ENCODE data around the gene CELF4.

The CELF4 gene

DNA sequence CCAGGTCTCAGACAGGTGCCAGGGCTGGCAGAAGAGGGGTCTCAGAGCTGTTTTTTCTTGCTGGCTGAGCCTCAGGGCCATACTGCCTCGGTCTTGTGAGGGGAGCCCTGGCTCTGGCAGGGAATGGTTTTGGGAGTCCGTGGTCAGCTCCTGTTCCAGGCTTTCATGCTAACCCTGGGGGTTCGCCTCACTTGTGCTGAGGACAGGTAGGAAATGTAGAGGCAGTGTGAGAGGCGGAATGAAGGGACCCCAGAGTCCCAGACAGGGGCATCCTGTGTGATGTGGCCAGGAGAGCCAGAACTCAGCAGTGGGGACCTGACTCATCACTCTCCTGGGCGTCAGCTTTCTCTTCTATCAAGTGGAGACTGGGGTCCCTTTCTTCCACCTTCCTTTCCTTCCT is 5.7 kb upstream of the CELF4 start:
- Histone ChIP-seq H3K36me3 (no peaks in the 10 kb centered on the region), H3K9me3 (ENCODE audit: severe bottlenecking) (no peaks in the 10 kb centered on the region), H3K27ac (no peak overlapping the region), H3K4me3 (ENCODE audit: low read depth, low read length) (no peak overlapping the region), H3K27me3 (ENCODE audit: insufficient read depth, low read depth, severe bottlenecking) (no peaks in the 10 kb centered on the region)
- no peak for DNase-seq
- TF ChIP-seq, protein P1, sequence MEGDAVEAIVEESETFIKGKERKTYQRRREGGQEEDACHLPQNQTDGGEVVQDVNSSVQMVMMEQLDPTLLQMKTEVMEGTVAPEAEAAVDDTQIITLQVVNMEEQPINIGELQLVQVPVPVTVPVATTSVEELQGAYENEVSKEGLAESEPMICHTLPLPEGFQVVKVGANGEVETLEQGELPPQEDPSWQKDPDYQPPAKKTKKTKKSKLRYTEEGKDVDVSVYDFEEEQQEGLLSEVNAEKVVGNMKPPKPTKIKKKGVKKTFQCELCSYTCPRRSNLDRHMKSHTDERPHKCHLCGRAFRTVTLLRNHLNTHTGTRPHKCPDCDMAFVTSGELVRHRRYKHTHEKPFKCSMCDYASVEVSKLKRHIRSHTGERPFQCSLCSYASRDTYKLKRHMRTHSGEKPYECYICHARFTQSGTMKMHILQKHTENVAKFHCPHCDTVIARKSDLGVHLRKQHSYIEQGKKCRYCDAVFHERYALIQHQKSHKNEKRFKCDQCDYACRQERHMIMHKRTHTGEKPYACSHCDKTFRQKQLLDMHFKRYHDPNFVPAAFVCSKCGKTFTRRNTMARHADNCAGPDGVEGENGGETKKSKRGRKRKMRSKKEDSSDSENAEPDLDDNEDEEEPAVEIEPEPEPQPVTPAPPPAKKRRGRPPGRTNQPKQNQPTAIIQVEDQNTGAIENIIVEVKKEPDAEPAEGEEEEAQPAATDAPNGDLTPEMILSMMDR (IDR thresholded peaks at IDR 0.05; ENCODE audit: low read depth, low read length): no peak

DNA sequence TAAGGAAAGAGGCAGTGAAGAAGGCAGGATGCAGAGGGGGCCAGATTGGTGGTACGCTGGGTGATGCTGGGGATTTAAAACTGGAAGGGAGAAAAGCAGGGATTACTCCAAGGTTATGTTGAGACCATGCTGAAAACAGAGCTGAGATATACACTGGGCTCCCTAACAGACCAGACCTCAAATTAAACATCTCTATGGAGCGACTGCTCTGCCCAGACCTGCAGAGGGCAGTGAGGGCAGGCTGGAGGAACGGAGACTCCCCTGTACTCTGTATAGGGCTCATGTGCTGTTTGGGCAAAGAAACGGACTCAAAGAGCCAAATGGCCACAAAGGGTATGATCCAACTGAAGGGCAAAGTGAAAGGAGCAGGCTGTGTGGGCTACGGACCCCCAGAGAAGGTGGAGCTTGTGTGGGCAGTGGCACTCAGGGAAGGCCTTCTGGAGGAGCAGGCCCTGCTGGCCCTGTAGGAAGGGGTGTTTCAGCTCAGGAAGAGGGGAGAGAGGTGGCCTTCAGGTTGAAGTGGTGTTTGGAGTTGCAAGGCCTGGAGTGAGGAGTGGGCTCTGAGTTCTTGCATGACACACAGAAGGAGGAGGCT is 4.8 kb upstream of the CELF4 start:
- Histone ChIP-seq H3K36me3 (no peaks in the 10 kb centered on the region; the same call in 1 of the 2 replicates), H3K27me3 (ENCODE audit: insufficient read depth, low read depth, severe bottlenecking) (no peaks in the 10 kb centered on the region), H3K9me3 (ENCODE audit: severe bottlenecking) (no peaks in the 10 kb centered on the region), H3K4me3 (ENCODE audit: low read depth, low read length) (no peak overlapping the region), H3K27ac (no peak overlapping the region)
- TF ChIP-seq, protein P1 (IDR thresholded peaks at IDR 0.05; ENCODE audit: low read depth, low read length): peak; percentile 52
- DNase-seq: peak; percentile 24

DNA sequence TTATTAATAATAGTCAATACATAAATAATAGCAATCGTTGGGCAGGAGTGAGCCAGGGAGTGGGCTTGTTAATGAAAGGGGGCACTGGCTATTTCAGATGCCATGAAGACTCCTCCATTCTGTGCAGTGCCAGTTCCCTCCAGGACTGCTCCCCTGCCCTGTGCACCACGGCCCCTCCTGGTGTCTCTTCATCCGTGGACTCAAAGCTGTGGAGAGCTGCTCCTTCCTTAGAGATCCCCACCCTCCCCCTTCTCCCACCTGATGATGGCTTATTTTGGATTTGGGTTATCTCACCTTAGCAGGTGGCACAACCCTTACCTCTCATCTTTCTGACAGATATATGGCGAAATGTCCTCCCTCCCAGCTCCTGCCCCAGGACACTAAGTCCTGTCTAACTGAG is 3.1 kb upstream of the CELF4 start:
- Histone ChIP-seq H3K4me3 (ENCODE audit: low read depth, low read length) (no peak overlapping the region), H3K27ac (no peak overlapping the region), H3K36me3 (no peaks in the 10 kb centered on the region; the same call in 1 of the 2 replicates), H3K9me3 (ENCODE audit: severe bottlenecking) (no peaks in the 10 kb centered on the region), H3K27me3 (ENCODE audit: insufficient read depth, low read depth, severe bottlenecking) (peaks cover 4% of the 10 kb centered on the region)
- DNase-seq: no peak
- TF ChIP-seq, protein P1 (IDR thresholded peaks at IDR 0.05; ENCODE audit: low read depth, low read length): no peak

DNA sequence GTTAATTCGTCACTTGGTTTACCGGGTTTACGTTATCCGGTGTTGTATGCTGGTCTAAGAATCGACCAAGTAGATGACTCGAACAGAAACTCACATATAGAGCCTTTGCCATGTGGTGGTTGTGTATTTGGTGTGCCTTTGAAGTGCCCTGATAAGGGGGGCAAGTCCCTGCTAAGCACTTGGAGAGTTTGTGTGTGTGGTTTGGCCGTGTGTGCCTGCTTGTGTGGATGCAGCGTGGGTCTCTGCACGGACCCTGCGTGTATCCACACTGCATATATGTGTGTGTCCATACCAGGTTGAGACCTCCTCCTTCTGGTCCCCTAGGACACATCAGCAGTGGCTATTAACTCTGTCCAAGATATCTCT is 2.4 kb upstream of the CELF4 start:
- DNase-seq: no peak
- Histone ChIP-seq H3K27me3 (ENCODE audit: insufficient read depth, low read depth, severe bottlenecking) (peaks cover 4% of the 10 kb centered on the region), H3K4me3 (ENCODE audit: low read depth, low read length) (no peak overlapping the region), H3K36me3 (no peaks in the 10 kb centered on the region; the same call in 1 of the 2 replicates), H3K9me3 (ENCODE audit: severe bottlenecking) (no peaks in the 10 kb centered on the region), H3K27ac (no peak overlapping the region)
- TF ChIP-seq, protein P1 (IDR thresholded peaks at IDR 0.05; ENCODE audit: low read depth, low read length): no peak

GRCh38 chr18:37567061-37567993 is 1.7 kb upstream of the CELF4 start:
- Histone ChIP-seq H3K9me3 (ENCODE audit: severe bottlenecking) (no peaks in the 10 kb centered on the region), H3K36me3 (no peaks in the 10 kb centered on the region; the same call in 1 of the 2 replicates), H3K27me3 (ENCODE audit: insufficient read depth, low read depth, severe bottlenecking) (peaks cover 4% of the 10 kb centered on the region), H3K4me3 (ENCODE audit: low read depth, low read length) (peak overlapping the region; percentile 79), H3K27ac (peak overlapping the region; percentile 81; the same call in 1 of the 2 replicates)
- no peak for DNase-seq
- TF ChIP-seq, protein P1 (IDR thresholded peaks at IDR 0.05; ENCODE audit: low read depth, low read length): no peak
